Measurements from ENCODE around the gene RNF187.
"Not testable (repeated sequence)": the region's sequence is repeated elsewhere in the genome, so short reads cannot be mapped to it uniquely, and the experiment has no call there.

RNF187 gene

DNA sequence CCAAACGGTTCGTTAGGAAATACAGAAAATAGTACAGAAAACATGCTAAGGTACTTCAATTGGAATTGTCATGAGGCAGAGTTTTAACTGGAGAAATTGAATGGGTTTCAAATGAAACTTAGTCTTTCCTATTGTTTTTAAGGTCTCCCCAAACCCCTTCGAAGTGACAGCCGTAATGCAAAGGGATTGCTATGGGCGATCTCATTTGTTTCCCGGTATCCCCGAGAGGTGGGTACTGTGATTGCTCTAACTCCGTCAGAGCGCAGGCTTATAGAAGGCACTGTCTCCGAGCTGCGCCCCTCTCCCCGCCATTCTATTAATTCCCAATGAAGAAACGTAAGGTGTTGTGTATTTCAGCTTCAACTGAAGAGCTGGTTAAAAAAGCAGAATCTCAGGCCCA lies 22.0 kb upstream of the RNF187 start:
- H3K79me2 ChIP-seq (ENCODE audit: insufficient read depth, low read depth): no peaks in the 10 kb centered on the region
- no peak overlapping the region for H3K4me3 ChIP-seq (IDR thresholded peaks at IDR 0.05; ENCODE audit: insufficient read depth, low read depth, low read length)
- no peaks in the 10 kb centered on the region for H3K4me1 ChIP-seq (ENCODE audit: low read depth, poor library complexity, severe bottlenecking)
- H3K36me3 ChIP-seq (ENCODE audit: insufficient read depth): no peaks in the 10 kb centered on the region
- H3K27me3 ChIP-seq (ENCODE audit: insufficient read depth, low read depth): no peaks in the 10 kb centered on the region
- no peak overlapping the region for H2AFZ ChIP-seq (ENCODE audit: low read depth)
- H3K27ac ChIP-seq: no peak overlapping the region
- TF ChIP-seq, protein P1, sequence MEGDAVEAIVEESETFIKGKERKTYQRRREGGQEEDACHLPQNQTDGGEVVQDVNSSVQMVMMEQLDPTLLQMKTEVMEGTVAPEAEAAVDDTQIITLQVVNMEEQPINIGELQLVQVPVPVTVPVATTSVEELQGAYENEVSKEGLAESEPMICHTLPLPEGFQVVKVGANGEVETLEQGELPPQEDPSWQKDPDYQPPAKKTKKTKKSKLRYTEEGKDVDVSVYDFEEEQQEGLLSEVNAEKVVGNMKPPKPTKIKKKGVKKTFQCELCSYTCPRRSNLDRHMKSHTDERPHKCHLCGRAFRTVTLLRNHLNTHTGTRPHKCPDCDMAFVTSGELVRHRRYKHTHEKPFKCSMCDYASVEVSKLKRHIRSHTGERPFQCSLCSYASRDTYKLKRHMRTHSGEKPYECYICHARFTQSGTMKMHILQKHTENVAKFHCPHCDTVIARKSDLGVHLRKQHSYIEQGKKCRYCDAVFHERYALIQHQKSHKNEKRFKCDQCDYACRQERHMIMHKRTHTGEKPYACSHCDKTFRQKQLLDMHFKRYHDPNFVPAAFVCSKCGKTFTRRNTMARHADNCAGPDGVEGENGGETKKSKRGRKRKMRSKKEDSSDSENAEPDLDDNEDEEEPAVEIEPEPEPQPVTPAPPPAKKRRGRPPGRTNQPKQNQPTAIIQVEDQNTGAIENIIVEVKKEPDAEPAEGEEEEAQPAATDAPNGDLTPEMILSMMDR (conservative IDR thresholded peaks at IDR 0.05; ENCODE audit: low read depth, low read length): no peak
- no peak overlapping the region for H3K9ac ChIP-seq
- H3K4me2 ChIP-seq: no peak overlapping the region
- no peaks in the 10 kb centered on the region for H4K20me1 ChIP-seq (ENCODE audit: insufficient read depth)

DNA sequence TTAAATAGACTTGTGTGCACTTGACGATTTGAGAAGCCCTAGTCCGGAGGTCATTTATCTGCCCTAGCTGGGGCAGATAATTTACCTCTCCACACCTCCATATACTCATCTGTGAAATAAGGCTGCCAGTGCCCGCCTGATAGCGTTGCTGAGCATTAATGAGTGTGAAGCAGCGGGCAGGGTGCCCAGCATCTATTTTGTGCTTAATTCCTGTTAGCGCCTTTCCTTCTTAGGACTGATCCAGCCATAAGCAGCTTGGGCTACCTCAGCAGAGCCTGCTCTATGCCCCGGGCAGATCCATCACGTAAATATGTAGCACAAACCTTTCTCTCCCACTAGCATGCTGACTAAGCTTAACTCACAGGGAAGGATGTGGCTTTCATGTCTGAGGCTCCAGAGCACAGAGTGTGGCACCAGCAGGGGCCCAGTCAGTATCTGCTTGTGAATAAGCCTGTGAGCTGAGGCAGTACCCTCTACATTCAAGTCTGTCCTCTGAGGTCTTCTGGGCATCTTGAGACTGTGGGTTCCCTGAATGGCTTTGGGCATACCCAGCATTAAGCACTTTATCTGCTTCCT lies 21.5 kb upstream of the RNF187 start:
- Histone ChIP-seq H2AFZ (ENCODE audit: low read depth) (no peak overlapping the region), H3K79me2 (ENCODE audit: insufficient read depth, low read depth) (no peaks in the 10 kb centered on the region), H3K4me3 (IDR thresholded peaks at IDR 0.05; ENCODE audit: insufficient read depth, low read depth, low read length) (no peak overlapping the region), H3K27ac (no peak overlapping the region), H3K4me1 (ENCODE audit: low read depth, poor library complexity, severe bottlenecking) (no peaks in the 10 kb centered on the region), H3K4me2 (no peak overlapping the region), H3K36me3 (ENCODE audit: insufficient read depth) (no peaks in the 10 kb centered on the region), H3K9ac (no peak overlapping the region), H3K27me3 (ENCODE audit: insufficient read depth, low read depth) (no peaks in the 10 kb centered on the region), H4K20me1 (ENCODE audit: insufficient read depth) (no peaks in the 10 kb centered on the region)
- TF ChIP-seq, protein P1 (conservative IDR thresholded peaks at IDR 0.05; ENCODE audit: low read depth, low read length): no peak

DNA sequence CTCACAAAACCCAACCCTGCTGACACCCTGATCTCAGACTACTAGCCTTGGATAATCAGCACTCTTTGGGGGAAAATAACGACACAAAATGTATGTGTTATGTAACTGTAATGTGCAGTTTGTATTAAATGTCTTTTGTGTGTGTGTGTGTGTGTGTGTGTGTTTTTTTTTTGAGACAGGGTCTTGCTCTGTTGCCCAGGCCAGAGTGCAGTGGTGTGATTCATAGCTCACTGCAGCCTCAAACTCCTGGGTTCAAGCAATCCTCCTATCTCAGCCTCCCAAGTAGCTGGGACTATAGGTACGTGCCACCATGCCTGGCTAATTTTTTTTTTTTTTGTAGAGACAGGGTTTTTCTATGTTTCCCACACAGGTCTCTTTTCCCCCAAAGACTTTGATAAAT lies 19.0 kb upstream of the RNF187 start:
- not testable (repeated sequence) for H3K4me1 ChIP-seq (ENCODE audit: low read depth, poor library complexity, severe bottlenecking); H3K27me3 ChIP-seq (ENCODE audit: insufficient read depth, low read depth); H3K4me2 ChIP-seq; H3K4me3 ChIP-seq (IDR thresholded peaks at IDR 0.05; ENCODE audit: insufficient read depth, low read depth, low read length); H3K27ac ChIP-seq; H3K36me3 ChIP-seq (ENCODE audit: insufficient read depth); H2AFZ ChIP-seq (ENCODE audit: low read depth); H4K20me1 ChIP-seq (ENCODE audit: insufficient read depth); H3K9ac ChIP-seq; H3K79me2 ChIP-seq (ENCODE audit: insufficient read depth, low read depth)

DNA sequence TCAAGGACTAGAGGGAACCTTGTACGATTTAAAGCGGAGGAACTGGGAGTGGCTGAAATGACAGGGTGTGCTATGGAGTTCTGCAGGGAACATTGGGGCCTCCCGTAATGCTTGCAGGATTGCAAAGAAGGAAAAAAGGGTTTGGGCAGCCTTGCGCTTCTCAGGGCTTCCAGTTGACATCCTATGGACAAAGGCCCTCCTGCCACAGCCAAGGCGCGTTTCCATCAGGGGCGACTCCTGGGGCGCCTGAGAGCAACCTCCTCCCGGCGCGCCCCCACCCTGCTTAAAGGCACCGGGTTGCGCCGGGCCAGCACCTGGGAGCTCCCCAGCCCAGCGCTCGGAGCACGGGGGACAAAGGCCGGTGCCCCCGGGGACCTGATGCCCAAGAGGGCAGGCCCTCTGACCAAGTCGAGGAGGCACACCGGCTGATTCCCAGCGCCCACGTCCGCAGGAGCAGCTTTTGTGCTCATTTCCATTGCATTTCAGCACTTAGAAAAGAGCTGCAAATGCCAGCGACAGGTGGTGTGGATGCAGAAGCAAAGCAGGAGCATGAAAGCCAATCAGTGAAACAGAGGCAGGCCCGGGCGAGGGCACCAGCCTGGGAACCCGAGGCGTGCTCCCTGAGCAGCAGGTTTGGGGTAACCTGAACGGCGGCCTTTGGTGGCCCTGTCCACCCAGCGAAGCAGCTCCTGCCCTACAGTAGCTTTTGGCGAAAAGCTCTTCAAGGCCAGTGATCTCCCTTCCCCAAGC lies 17.6 kb upstream of the RNF187 start:
- H3K27me3 ChIP-seq (ENCODE audit: insufficient read depth, low read depth): no peaks in the 10 kb centered on the region
- H4K20me1 ChIP-seq (ENCODE audit: insufficient read depth): no peaks in the 10 kb centered on the region
- H3K9ac ChIP-seq: no peak overlapping the region
- H3K4me2 ChIP-seq: no peak overlapping the region
- no peaks in the 10 kb centered on the region for H3K79me2 ChIP-seq (ENCODE audit: insufficient read depth, low read depth)
- no peak overlapping the region for H3K27ac ChIP-seq
- H3K36me3 ChIP-seq (ENCODE audit: insufficient read depth): no peaks in the 10 kb centered on the region
- no peak overlapping the region for H2AFZ ChIP-seq (ENCODE audit: low read depth)
- no peak overlapping the region for H3K4me3 ChIP-seq (IDR thresholded peaks at IDR 0.05; ENCODE audit: insufficient read depth, low read depth, low read length)
- H3K4me1 ChIP-seq (ENCODE audit: low read depth, poor library complexity, severe bottlenecking): no peaks in the 10 kb centered on the region
- TF ChIP-seq, protein P1 (conservative IDR thresholded peaks at IDR 0.05; ENCODE audit: low read depth, low read length): no peak

DNA sequence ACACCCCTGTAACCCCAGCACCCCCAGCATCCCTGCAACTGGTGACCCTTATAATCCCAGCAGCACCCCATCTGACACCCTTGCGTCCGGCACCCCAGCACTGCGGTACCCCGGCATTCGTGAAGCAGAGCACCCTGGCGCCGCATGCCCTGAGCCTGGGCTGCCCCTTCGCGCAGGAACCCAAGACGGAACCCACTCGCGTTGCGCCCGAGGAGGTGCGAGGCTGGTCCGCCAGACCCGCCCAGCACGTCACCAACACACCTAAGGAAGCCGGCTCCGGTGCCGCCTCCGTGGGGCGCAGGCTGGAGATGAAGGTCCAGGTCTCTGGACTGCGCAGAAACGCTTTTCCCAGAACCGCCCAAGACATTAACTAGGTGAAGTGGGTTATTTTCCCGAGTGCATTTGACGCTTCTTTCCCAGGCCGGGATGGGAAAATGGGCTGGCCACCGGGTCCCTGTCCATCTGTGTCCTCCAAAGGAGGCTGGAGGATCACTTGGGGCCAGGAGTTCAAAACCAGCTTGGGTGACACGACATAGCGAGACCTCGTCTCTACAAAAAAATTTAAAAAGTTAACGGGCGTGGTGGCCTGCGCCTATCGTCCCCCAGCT lies 15.9 kb upstream of the RNF187 start:
- H3K27ac ChIP-seq: no peak overlapping the region
- H3K27me3 ChIP-seq (ENCODE audit: insufficient read depth, low read depth): no peaks in the 10 kb centered on the region
- no peak overlapping the region for H3K4me3 ChIP-seq (IDR thresholded peaks at IDR 0.05; ENCODE audit: insufficient read depth, low read depth, low read length)
- no peaks in the 10 kb centered on the region for H4K20me1 ChIP-seq (ENCODE audit: insufficient read depth)
- H3K79me2 ChIP-seq (ENCODE audit: insufficient read depth, low read depth): no peaks in the 10 kb centered on the region
- no peak overlapping the region for H3K4me2 ChIP-seq
- H3K9ac ChIP-seq: no peak overlapping the region
- TF ChIP-seq, protein P1 (conservative IDR thresholded peaks at IDR 0.05; ENCODE audit: low read depth, low read length): no peak
- H3K4me1 ChIP-seq (ENCODE audit: low read depth, poor library complexity, severe bottlenecking): no peaks in the 10 kb centered on the region
- no peaks in the 10 kb centered on the region for H3K36me3 ChIP-seq (ENCODE audit: insufficient read depth)
- no peak overlapping the region for H2AFZ ChIP-seq (ENCODE audit: low read depth)

All from KMS-11 (cell line).